Endothelial cell of umbilical vein (primary cell): ENCODE results near the gene FAM163A. TPM values are rescaled to one million over a fixed set of nuclear protein-coding genes. Genes with fewer than 3 reads are reported as not detected.

Experiments used
- BruUV-seq: library from RNA; stranded (reverse); fragments of 400-500 nt; replicated peaks from 2 replicates; lab custom pipeline; 2021; lab: Mats Ljungman, UMichigan
- CTCF ChIA-PET: fragments of 300-600, 350-600 bp; sonication (Branson Sonifier 250); formaldehyde crosslinking; loops from one replicate; lab custom pipeline; 2021; ENCODE audit warnings: antibody characterized with exemption, inconsistent platforms; lab: Charles Lee
- POLR2A ChIA-PET: fragments of 300-600, 350-600 bp; sonication (Branson Sonifier 250); formaldehyde crosslinking; loops from one replicate; lab custom pipeline; 2021; ENCODE audit warnings: antibody characterized with exemption, inconsistent platforms; lab: Charles Lee
- DNase-seq: peaks from one replicate; pipeline ENCODE4 v3.0.0-alpha.2; 2011; ENCODE audit warnings: low read depth, low spot score
- FAIRE-seq: peaks from 2 replicates; lab custom pipeline; 2011; peaks lifted over from hg19 to GRCh38; lab: Jason Lieb, UNC
- H2AFZ ChIP-seq: 2 replicates; pipeline ENCODE4 v1.6.0; 2012; ENCODE audit warnings: low read depth, low read length, control low read depth, inconsistent platforms
- H3K27ac ChIP-seq: 2 replicates; pipeline ENCODE4 v1.5.1; 2011; ENCODE audit warnings: low read depth, mild to moderate bottlenecking, control low read depth, low read length, moderate library complexity; ENCODE audit not compliant: insufficient read depth
- H3K27me3 ChIP-seq, 2 experiments: 2 replicates each; pipeline versions ENCODE4 v1.6.0 to v1.6.1; 2011; ENCODE audit warnings: low read length in 2 of 2, mixed read lengths in 1 of 2; ENCODE audit not compliant: control insufficient read depth in 2 of 2, insufficient read depth in 2 of 2
- H3K36me3 ChIP-seq, 2 experiments: 2 replicates in 1 of 2; 3 replicates in 1 of 2; pipeline ENCODE4 v1.5.1; 2011; ENCODE audit warnings: low read length in 2 of 2, mild to moderate bottlenecking in 1 of 2, moderate library complexity in 1 of 2; ENCODE audit not compliant: control insufficient read depth in 2 of 2, insufficient read depth in 2 of 2; ENCODE audit errors: extremely low read depth in 1 of 2
- H3K4me1 ChIP-seq: 3 replicates; pipeline ENCODE4 v1.5.1; 2011; ENCODE audit warnings: mild to moderate bottlenecking, low read length; ENCODE audit not compliant: control insufficient read depth, insufficient read depth; ENCODE audit errors: extremely low read depth
- H3K4me2 ChIP-seq: 2 replicates; pipeline ENCODE4 v1.6.1; 2011; ENCODE audit warnings: low read length, control low read depth, mixed read lengths; ENCODE audit not compliant: insufficient read depth
- H3K4me3 ChIP-seq, 3 experiments: fragments of 200-600 bp in 1 of 3; sonication (generic), shearing (Covaris generic) in 1 of 3; replicated peaks in 1 of 3; 2 replicates each; pipeline ENCODE4 v1.5.1; 2011 to 2016; ENCODE audit warnings: control low read depth in 3 of 3, low read length in 3 of 3, mild to moderate bottlenecking in 2 of 3, inconsistent platforms in 1 of 3, low read depth in 1 of 3, moderate library complexity in 1 of 3; ENCODE audit not compliant: insufficient read depth in 1 of 3
- H3K79me2 ChIP-seq: 2 replicates; pipeline ENCODE4 v1.6.0; 2012; ENCODE audit warnings: low read length, inconsistent platforms; ENCODE audit not compliant: control insufficient read depth, insufficient read depth
- H3K9ac ChIP-seq: replicated peaks from 2 replicates; pipeline ENCODE3; 2011; ENCODE audit warnings: low read length, control low read depth; ENCODE audit not compliant: insufficient read depth; ENCODE audit errors: extremely low read depth
- H3K9me1 ChIP-seq: replicated peaks from 3 replicates; pipeline ENCODE4 v1.6.0; 2011; ENCODE audit warnings: mild to moderate bottlenecking, low read length; ENCODE audit not compliant: control insufficient read depth, insufficient read depth; ENCODE audit errors: extremely low read depth
- H3K9me3 ChIP-seq: replicated peaks from 2 replicates; pipeline ENCODE4 v1.5.1; 2012; ENCODE audit warnings: low read length, inconsistent platforms; ENCODE audit not compliant: control insufficient read depth, insufficient read depth
- H4K20me1 ChIP-seq: replicated peaks from 2 replicates; pipeline ENCODE3; 2011; ENCODE audit warnings: mild to moderate bottlenecking, low read length; ENCODE audit not compliant: control insufficient read depth, insufficient read depth; ENCODE audit errors: extremely low read depth
- CTCF ChIP-seq, 2 donors: IDR thresholded peaks; 1 replicate in 1 of 2; 2 replicates in 1 of 2; pipeline ENCODE4 v1.5.1; 2011; ENCODE audit warnings: low read length in 2 of 2, mild to moderate bottlenecking in 2 of 2, moderate library complexity in 2 of 2, control low read depth in 1 of 2, inconsistent platforms in 1 of 2, low read depth in 1 of 2; ENCODE audit not compliant: insufficient read depth in 1 of 2; ENCODE audit errors: extremely low read depth in 1 of 2
- EZH2 ChIP-seq: IDR thresholded peaks from 2 replicates; pipeline ENCODE4 v1.6.1; 2012; ENCODE audit warnings: borderline replicate concordance, low read depth, mild to moderate bottlenecking, moderate library complexity, low read length, inconsistent platforms; ENCODE audit not compliant: severe bottlenecking
- FOS ChIP-seq: IDR thresholded peaks from 2 replicates; pipeline ENCODE4 v1.6.1; 2011; ENCODE audit warnings: mild to moderate bottlenecking, low read length, moderate library complexity, borderline replicate concordance; ENCODE audit not compliant: insufficient read depth
- GATA2 ChIP-seq: IDR thresholded peaks from 2 replicates; pipeline ENCODE4 v1.7.0; 2011; ENCODE audit warnings: low read depth, mild to moderate bottlenecking, moderate library complexity, mixed read lengths, low read length; ENCODE audit not compliant: insufficient read length, insufficient read depth
- JUN ChIP-seq: IDR thresholded peaks from 2 replicates; pipeline ENCODE4 v1.6.1; 2011; ENCODE audit warnings: borderline replicate concordance, low read depth; ENCODE audit not compliant: insufficient read length, insufficient read depth
- MYC ChIP-seq: IDR thresholded peaks from one replicate; pipeline ENCODE4 v1.6.1; 2011; ENCODE audit warnings: mild to moderate bottlenecking, low read depth, low read length
- POLR2A ChIP-seq: IDR thresholded peaks from 2 replicates; pipeline ENCODE4 v1.6.1; 2012; ENCODE audit warnings: low read depth, mild to moderate bottlenecking, control low read depth, low read length
- POLR2AphosphoS5 ChIP-seq: IDR thresholded peaks from 2 replicates; pipeline ENCODE4 v1.6.1; 2012; ENCODE audit warnings: low read depth, mild to moderate bottlenecking, control low read depth, low read length, moderate library complexity; ENCODE audit not compliant: insufficient read depth
- dilution Hi-C: fragments of 300-500 bp; cut with MboI; formaldehyde crosslinking; loops from one replicate; pipeline ENCODE4 v1.15.0; 2019; ENCODE audit warnings: low sequenced_read_pairs; ENCODE audit not compliant: extremely low pct_ligation_motif_present
- intact Hi-C: fragments of 100-400 bp; cut with micrococcal nuclease; formaldehyde crosslinking; loops from one replicate; pipeline ENCODE4 v1.10.0; 2022
- polyA plus RNA-seq, 4 experiments: library from polyadenylated mRNA; depleted of rRNA in 3 of 4; stranded (reverse) in 3 of 4; unstranded in 1 of 4; fragments of >200 nt; gene quantifications; 2 replicates each; pipeline versions ENCODE4 v1.2.1 to v1.2.3, GENCODE V29; 2011 to 2012; ENCODE audit warnings: missing spikeins in 1 of 4
- total RNA-seq: library from RNA; stranded (reverse); gene quantifications from 2 replicates; pipeline ENCODE4 v1.2.3, GENCODE V29; 2021
- TF ChIP-seq, protein P1 (sequence below): IDR thresholded peaks from 2 replicates; pipeline ENCODE4 v1.6.1; 2011; ENCODE audit not compliant: insufficient read depth, insufficient read length

The FAM163A gene
- total and polyA plus RNA-seq, 2 donors (not counting 3 experiments of a cell fraction or from before 2014, with no cell fraction given): not detected

DNA sequence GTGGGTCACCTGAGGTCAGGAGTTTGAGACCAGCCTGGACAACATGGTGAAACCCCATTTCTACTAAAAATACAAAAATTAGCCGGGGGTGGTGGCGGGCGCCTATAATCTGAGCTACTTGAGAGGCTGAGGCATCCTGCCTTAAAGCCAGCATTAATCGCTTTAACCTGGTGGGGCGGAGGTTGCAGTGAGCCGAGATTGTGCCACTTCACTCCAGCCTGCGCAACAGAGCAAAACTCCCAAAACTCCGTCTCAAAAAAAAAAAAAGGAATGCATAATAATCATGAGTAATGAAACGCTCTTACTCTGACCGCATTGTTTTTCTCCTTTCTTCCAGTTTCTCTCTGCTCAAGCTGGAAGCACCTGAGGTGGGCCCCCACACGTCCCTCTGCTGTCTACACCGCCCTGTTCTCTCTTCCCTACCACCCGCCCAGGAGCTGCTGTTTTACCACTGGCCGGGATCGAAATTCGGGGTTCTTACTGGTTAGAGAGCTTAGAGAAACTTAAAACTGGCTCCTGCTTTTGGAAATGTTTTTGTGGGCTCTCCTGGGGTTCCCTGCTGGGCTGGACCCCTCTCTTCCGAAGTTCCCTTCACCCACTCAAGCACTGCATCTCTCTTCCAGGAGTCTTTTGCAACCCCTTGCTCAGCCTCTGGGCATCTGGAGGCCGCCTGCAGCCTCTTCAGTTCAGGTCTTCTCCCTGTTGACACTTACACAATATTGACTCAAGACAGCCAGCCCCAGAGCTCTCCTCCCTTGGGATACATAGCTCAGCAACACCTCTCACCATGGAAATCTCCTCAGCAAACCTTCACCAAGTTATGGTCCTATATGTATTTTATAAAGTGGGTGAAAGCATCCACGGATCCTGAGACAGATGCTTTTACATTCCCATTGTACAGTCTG is 62.5 kb downstream of the FAM163A start:
- peaks cover 6 to 9% of the 10 kb centered on the region in 2 experiments for H3K27me3 ChIP-seq

More for the DNA sequence above, 62.5 kb downstream of the FAM163A start:
- H4K20me1 ChIP-seq: no peaks in the 10 kb centered on the region
- no peak overlapping the region for H3K27ac ChIP-seq
- no peak overlapping the region for H3K9ac ChIP-seq
- no peaks in the 10 kb centered on the region for H3K9me3 ChIP-seq
- ChIA-PET CTCF (interaction anchor here (1.3 to 20.1 kb wide), 3 partner anchors 9 to 97 kb away, joined by 3 to 1591 read pairs (median 18); no protein-coding TSS in a partner anchor), POLR2A (interaction anchor here (0.7 kb wide), 1 partner anchor 301 kb away, joined by 3 read pairs; no protein-coding TSS in a partner anchor)
- TF ChIP-seq JUN (no peak), POLR2AphosphoS5 (no peak), EZH2 (no peak), CTCF (IDR thresholded peaks at IDR 0.05; ENCODE audit: extremely low read depth in 1 of 2, insufficient read depth in 1 of 2, low read depth in 1 of 2, low read length in 2 of 2) (no peak), MYC (no peak), GATA2 (no peak), POLR2A (no peak), FOS (no peak)
- TF ChIP-seq, protein P1, sequence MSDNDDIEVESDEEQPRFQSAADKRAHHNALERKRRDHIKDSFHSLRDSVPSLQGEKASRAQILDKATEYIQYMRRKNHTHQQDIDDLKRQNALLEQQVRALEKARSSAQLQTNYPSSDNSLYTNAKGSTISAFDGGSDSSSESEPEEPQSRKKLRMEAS: no peak
- no TSS peak for BruUV-seq
- no peaks in the 10 kb centered on the region for H3K79me2 ChIP-seq
- DNase-seq (no peak), FAIRE-seq (no peak)
- H2AFZ ChIP-seq: no peak overlapping the region
- no peak overlapping the region for H3K4me2 ChIP-seq
- no peaks in the 10 kb centered on the region for H3K9me1 ChIP-seq
- no peak overlapping the region for H3K4me3 ChIP-seq
- dilution Hi-C loops (no loop called here), intact Hi-C loops (no loop called here)
- H3K36me3 ChIP-seq: no peaks in the 10 kb centered on the region
- H3K4me1 ChIP-seq: no peaks in the 10 kb centered on the region
